HCT116 (cell line): ENCODE data around the gene RUFY4.

ENCODE experiments used
- CTCF ChIP-seq, 3 experiments: fragments of 200-600 bp in 1 of 3; sonication (generic) in 1 of 3; IDR thresholded peaks in 2 of 3; conservative IDR thresholded peaks in 1 of 3; 2 replicates each; pipeline ENCODE4 v1.5.1; 2012 to 2017; ENCODE audit warnings: low read depth in 2 of 3, low read length in 2 of 3, antibody characterized with exemption in 1 of 3, borderline replicate concordance in 1 of 3, control low read depth in 1 of 3, mild to moderate bottlenecking in 1 of 3, mixed read lengths in 1 of 3, mixed run types in 1 of 3, moderate library complexity in 1 of 3; ENCODE audit not compliant: insufficient read depth in 1 of 3
- EZH2 ChIP-seq: fragments of 200-600 bp; sonication (generic); IDR thresholded peaks from 2 replicates; pipeline ENCODE4 v1.6.1; 2017; ENCODE audit warnings: antibody characterized with exemption, mixed run types
- EZH2phosphoT487 ChIP-seq: fragments of 200-600 bp; IDR thresholded peaks from 2 replicates; pipeline ENCODE4 v1.6.1; 2018; ENCODE audit warnings: antibody characterized with exemption, borderline replicate concordance
- FOSL1 ChIP-seq: IDR thresholded peaks from 2 replicates; pipeline ENCODE4 v1.6.1; 2012; ENCODE audit warnings: low read depth
- POLR2A ChIP-seq: IDR thresholded peaks from 2 replicates; pipeline ENCODE4 v1.7.0; 2011; ENCODE audit warnings: borderline replicate concordance; ENCODE audit not compliant: insufficient read depth, insufficient read length; ENCODE audit errors: extremely low read depth
- POLR2AphosphoS5 ChIP-seq: IDR thresholded peaks from 2 replicates; pipeline ENCODE4 v1.6.1; 2011; ENCODE audit warnings: mild to moderate bottlenecking, low read depth, low read length, moderate library complexity
- REST ChIP-seq: IDR thresholded peaks from 2 replicates; pipeline ENCODE4 v1.6.1; 2012; ENCODE audit warnings: low read depth
- SP1 ChIP-seq: IDR thresholded peaks from 2 replicates; pipeline ENCODE4 v1.6.1; 2012; ENCODE audit warnings: low read depth
- YY1 ChIP-seq: IDR thresholded peaks from 2 replicates; pipeline ENCODE4 v1.6.1; 2011; ENCODE audit warnings: low read length, low read depth, moderate library complexity, mild to moderate bottlenecking; ENCODE audit not compliant: insufficient replicate concordance; ENCODE audit errors: extremely low read depth

- TF ChIP-seq CTCF (IDR thresholded peaks at IDR 0.05 in 2 of 3, conservative IDR thresholded peaks at IDR 0.05 in 1 of 3; ENCODE audit: borderline replicate concordance in 1 of 3, insufficient read depth in 1 of 3, low read depth in 2 of 3, low read length in 2 of 3) (no peak), SP1 (no peak), FOSL1 (no peak), EZH2 (no peak), POLR2A (no peak), EZH2phosphoT487 (no peak), POLR2AphosphoS5 (no peak), REST (no peak), YY1 (no peak)
These were observed 47.4 kb upstream of the RUFY4 start for GRCh38 chr2:218021536-218022071.
